K562 (cell line): ENCODE results near the gene EHBP1. TPM values are rescaled to one million over a fixed set of nuclear protein-coding genes. Genes with fewer than 3 reads are reported as not detected.

Experiments used
- ARID1B ChIP-seq: fragments of 450-650 bp; IDR thresholded peaks from 2 replicates; pipeline ENCODE4 v1.6.1; 2016; ENCODE audit warnings: antibody characterized with exemption, mild to moderate bottlenecking, inconsistent platforms
- BHLHE40 ChIP-seq: IDR thresholded peaks from 2 replicates; pipeline ENCODE4 v1.6.1; 2011; ENCODE audit warnings: low read length, improper control_type of control experiment
- CBX3 ChIP-seq, 2 experiments: IDR thresholded peaks; 1 replicate in 1 of 2; 2 replicates in 1 of 2; pipeline ENCODE4 v1.6.1; 2012; ENCODE audit warnings: inconsistent platforms in 2 of 2, low read length in 2 of 2, borderline replicate concordance in 1 of 2, control low read depth in 1 of 2
- CLOCK ChIP-seq: fragments of 250-450 bp; sonication (Bioruptor Pico); IDR thresholded peaks from 2 replicates; pipeline ENCODE4 v1.4.0; 2020; ENCODE audit warnings: mild to moderate bottlenecking, moderate library complexity, borderline replicate concordance
- DPF2 ChIP-seq: fragments of 450-650 bp; IDR thresholded peaks from 2 replicates; pipeline ENCODE4 v1.6.1; 2016
- ESRRA ChIP-seq: fragments of 450-650 bp; IDR thresholded peaks from 2 replicates; pipeline ENCODE4 v1.6.1; 2014; ENCODE audit warnings: low read depth, mild to moderate bottlenecking, moderate library complexity, borderline replicate concordance
- ETS1 ChIP-seq: conservative IDR thresholded peaks from 2 replicates; pipeline ENCODE4 v1.6.1; 2011; ENCODE audit warnings: low read depth, mild to moderate bottlenecking, low read length; ENCODE audit not compliant: control insufficient read depth
- FOS ChIP-seq: IDR thresholded peaks from 3 replicates; pipeline ENCODE4 v1.6.1; 2011; ENCODE audit not compliant: insufficient read length; ENCODE audit errors: extremely low read depth
- HMG20B ChIP-seq: fragments of 250-450 bp; sonication (Bioruptor Pico); IDR thresholded peaks from 2 replicates; pipeline ENCODE4 v1.5.0; 2021; ENCODE audit warnings: mild to moderate bottlenecking
- MCM5 ChIP-seq: fragments of 450-650 bp; IDR thresholded peaks from 2 replicates; pipeline ENCODE4 v1.6.1; 2016; ENCODE audit warnings: low read depth
- NCOA6 ChIP-seq: fragments of 450-650 bp; IDR thresholded peaks from 2 replicates; pipeline ENCODE4 v1.6.1; 2017; ENCODE audit warnings: mild to moderate bottlenecking
- NCOR1 ChIP-seq: fragments of 450-650 bp; IDR thresholded peaks from 2 replicates; pipeline ENCODE4 v1.6.1; 2016; ENCODE audit warnings: mild to moderate bottlenecking, moderate library complexity
- NFIC ChIP-seq: fragments of 450-650 bp; IDR thresholded peaks from 2 replicates; pipeline ENCODE4 v1.6.1; 2017; ENCODE audit warnings: mild to moderate bottlenecking, inconsistent platforms
- PTBP1 ChIP-seq: fragments of 200-400 bp; formaldehyde crosslinking; IDR thresholded peaks from 2 replicates; pipeline ENCODE4 v1.6.1; 2017; ENCODE audit warnings: low read depth, low read length
- TRIM28 ChIP-seq: fragments of 450-650 bp; IDR thresholded peaks from 2 replicates; pipeline ENCODE4 v1.6.1; 2017
- UBTF ChIP-seq, 2 experiments: IDR thresholded peaks; 2 replicates each; pipeline ENCODE4 v1.6.1; 2012; ENCODE audit warnings: improper control_type of control experiment in 2 of 2, low read depth in 2 of 2, low read length in 2 of 2, borderline replicate concordance in 1 of 2
- ZBTB17 ChIP-seq: fragments of 450-650 bp; formaldehyde crosslinking; IDR thresholded peaks from 2 replicates; pipeline ENCODE4 v1.4.0; 2020; ENCODE audit warnings: mild to moderate bottlenecking
- ZC3H4 ChIP-seq: sonication (generic); formaldehyde crosslinking; IDR thresholded peaks from 2 replicates; pipeline ENCODE4 v1.9.0; 2021; ENCODE audit warnings: missing genetic modification reagents, borderline replicate concordance
- ZKSCAN8 ChIP-seq: fragments of 200-800 bp; sonication (Bioruptor generic); IDR thresholded peaks from 2 replicates; pipeline ENCODE4 v1.6.1; 2016; ENCODE audit warnings: missing genetic modification characterization, missing compliant biosample characterization
- ZNF24 ChIP-seq: fragments of 450-650 bp; IDR thresholded peaks from 2 replicates; pipeline ENCODE4 v1.6.1; 2016
- ZNF717 ChIP-seq: fragments of 250-450 bp; sonication (Bioruptor Pico); IDR thresholded peaks from 2 replicates; pipeline ENCODE4 v1.5.0; 2021
- polyA plus RNA-seq, 8 experiments: library from polyadenylated mRNA; depleted of rRNA in 4 of 8; stranded (reverse) in 5 of 8; unstranded in 3 of 8; fragments of >200 nt; fragmentation: Nextera tagmentation in 2 of 8; fragmentation: Illumina TruSeq in 1 of 8; extraction: Ambion mirVana in 2 of 8; extraction: Trizol in 1 of 8; gene quantifications; 2 replicates each; pipeline versions ENCODE4 v1.2.1 to v1.2.3, GENCODE V29; 2011 to 2014; ENCODE audit warnings: inconsistent platforms in 1 of 8, missing spikeins in 1 of 8
- total RNA-seq, 7 experiments: library from RNA; depleted of rRNA in 6 of 7; stranded (reverse); fragments of >200 nt in 6 of 7; fragmentation: Illumina TruSeq in 2 of 7; extraction: Trizol in 2 of 7; gene quantifications; 2 replicates each; pipeline versions ENCODE4 v1.2.1 to v1.2.3, GENCODE V29; 2011 to 2021; ENCODE audit warnings: low replicate concordance in 1 of 7
- TF ChIP-seq, protein P1 (sequence below): fragments of 250-450 bp; sonication (Bioruptor Pico); IDR thresholded peaks from 2 replicates; pipeline ENCODE4 v1.8.0; 2021; ENCODE audit warnings: moderate library complexity, mild to moderate bottlenecking, inconsistent platforms
- TF ChIP-seq, protein P2 (sequence below): fragments of 450-650 bp; formaldehyde crosslinking; IDR thresholded peaks from 2 replicates; pipeline ENCODE4 v1.4.0; 2020; ENCODE audit warnings: mild to moderate bottlenecking, moderate library complexity

Gene EHBP1
- total and polyA plus RNA-seq, 9 of the 15 experiments (the other 6 are each of a cell fraction or from before 2014, with no cell fraction given): 8.9 to 26.6 (median 19.3) TPM

DNA sequence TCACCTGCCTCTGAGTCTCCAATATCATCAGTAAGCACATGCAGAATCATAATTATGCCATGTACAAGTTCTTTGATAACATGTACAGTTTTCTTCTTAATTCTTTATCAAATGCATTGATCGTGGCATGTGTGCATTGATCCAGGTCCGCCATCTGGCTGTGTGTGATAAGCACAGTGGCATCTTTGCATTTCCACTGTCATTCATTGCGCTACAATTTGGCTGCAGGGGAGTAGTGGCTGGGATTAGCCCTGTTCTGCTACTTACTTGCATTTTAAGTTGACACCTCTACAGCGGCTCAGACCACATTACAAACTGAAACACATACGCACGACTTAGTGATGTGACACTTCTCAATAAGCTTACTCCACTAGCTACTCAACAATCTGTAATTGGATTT, 261.5 kb downstream of the EHBP1 start (continued):
- TF ChIP-seq CLOCK (CRISPR knock-in tag): no peak
- TF ChIP-seq, protein P1, sequence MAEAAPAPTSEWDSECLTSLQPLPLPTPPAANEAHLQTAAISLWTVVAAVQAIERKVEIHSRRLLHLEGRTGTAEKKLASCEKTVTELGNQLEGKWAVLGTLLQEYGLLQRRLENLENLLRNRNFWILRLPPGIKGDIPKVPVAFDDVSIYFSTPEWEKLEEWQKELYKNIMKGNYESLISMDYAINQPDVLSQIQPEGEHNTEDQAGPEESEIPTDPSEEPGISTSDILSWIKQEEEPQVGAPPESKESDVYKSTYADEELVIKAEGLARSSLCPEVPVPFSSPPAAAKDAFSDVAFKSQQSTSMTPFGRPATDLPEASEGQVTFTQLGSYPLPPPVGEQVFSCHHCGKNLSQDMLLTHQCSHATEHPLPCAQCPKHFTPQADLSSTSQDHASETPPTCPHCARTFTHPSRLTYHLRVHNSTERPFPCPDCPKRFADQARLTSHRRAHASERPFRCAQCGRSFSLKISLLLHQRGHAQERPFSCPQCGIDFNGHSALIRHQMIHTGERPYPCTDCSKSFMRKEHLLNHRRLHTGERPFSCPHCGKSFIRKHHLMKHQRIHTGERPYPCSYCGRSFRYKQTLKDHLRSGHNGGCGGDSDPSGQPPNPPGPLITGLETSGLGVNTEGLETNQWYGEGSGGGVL (CRISPR knock-in tag): no peak
- TF ChIP-seq HMG20B (CRISPR knock-in tag): no peak
- no peak for TF ChIP-seq PTBP1
- peak; percentile 78 for TF ChIP-seq NCOR1
- TF ChIP-seq NFIC: no peak; the same call in 1 of the 2 replicates
- TF ChIP-seq ZNF24: no peak
- TF ChIP-seq ARID1B: peak; percentile 90
- TF ChIP-seq ZNF717 (CRISPR knock-in tag): no peak
- no peak for TF ChIP-seq MCM5
- TF ChIP-seq ZKSCAN8: no peak
- peak; percentile 77 for TF ChIP-seq BHLHE40
- TF ChIP-seq ESRRA: no peak
- no peak for TF ChIP-seq FOS
- TF ChIP-seq DPF2: peak; percentile 83
- TF ChIP-seq, protein P2, sequence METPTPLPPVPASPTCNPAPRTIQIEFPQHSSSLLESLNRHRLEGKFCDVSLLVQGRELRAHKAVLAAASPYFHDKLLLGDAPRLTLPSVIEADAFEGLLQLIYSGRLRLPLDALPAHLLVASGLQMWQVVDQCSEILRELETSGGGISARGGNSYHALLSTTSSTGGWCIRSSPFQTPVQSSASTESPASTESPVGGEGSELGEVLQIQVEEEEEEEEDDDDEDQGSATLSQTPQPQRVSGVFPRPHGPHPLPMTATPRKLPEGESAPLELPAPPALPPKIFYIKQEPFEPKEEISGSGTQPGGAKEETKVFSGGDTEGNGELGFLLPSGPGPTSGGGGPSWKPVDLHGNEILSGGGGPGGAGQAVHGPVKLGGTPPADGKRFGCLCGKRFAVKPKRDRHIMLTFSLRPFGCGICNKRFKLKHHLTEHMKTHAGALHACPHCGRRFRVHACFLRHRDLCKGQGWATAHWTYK (CRISPR knock-in tag): no peak
- no peak for TF ChIP-seq ZC3H4 (CRISPR knock-in tag)
- no peak for TF ChIP-seq NCOA6
- TF ChIP-seq TRIM28: no peak
- TF ChIP-seq UBTF (IDR thresholded peaks at IDR 0.05; ENCODE audit: borderline replicate concordance in 1 of 2, low read depth in 2 of 2, low read length in 2 of 2): no peak
- TF ChIP-seq CBX3 (IDR thresholded peaks at IDR 0.05; ENCODE audit: borderline replicate concordance in 1 of 2, low read length in 2 of 2): no peak
- TF ChIP-seq ZBTB17 (CRISPR knock-in tag): no peak
- no peak for TF ChIP-seq ETS1
